Adipocyte (in vitro differentiated cells): ENCODE results near the gene CIP2A.

Experiments used
- DNase-seq: peaks from one replicate; pipeline ENCODE4 v3.0.0-alpha.2; 2015; ENCODE audit warnings: low read depth
- H3K27me3 ChIP-seq: replicated peaks from 2 replicates; pipeline ENCODE4 v1.7.0; 2013; ENCODE audit warnings: mild to moderate bottlenecking, low read length, moderate library complexity; ENCODE audit not compliant: control insufficient read depth, insufficient read depth
- H3K36me3 ChIP-seq: 2 replicates; pipeline ENCODE4 v1.7.0; 2013; ENCODE audit warnings: low read length, mild to moderate bottlenecking, moderate library complexity; ENCODE audit not compliant: control insufficient read depth, insufficient read depth, severe bottlenecking
- H3K4me1 ChIP-seq: 2 replicates; pipeline ENCODE4 v1.7.0; 2013; ENCODE audit warnings: mild to moderate bottlenecking, low read length, moderate library complexity; ENCODE audit not compliant: control insufficient read depth, insufficient read depth
- H3K4me3 ChIP-seq: 2 replicates; pipeline ENCODE4 v1.7.0; 2013; ENCODE audit warnings: mild to moderate bottlenecking, low read length, moderate library complexity
- H3K9ac ChIP-seq: 2 replicates; pipeline ENCODE4 v1.7.0; 2013; ENCODE audit warnings: mild to moderate bottlenecking, low read length, moderate library complexity
- H3K9me3 ChIP-seq: 2 replicates; pipeline ENCODE4 v1.7.0; 2013; ENCODE audit warnings: mild to moderate bottlenecking, low read length, moderate library complexity; ENCODE audit not compliant: control insufficient read depth

Gene CIP2A

GRCh38 chr3:108510496-108510895 lies 78.7 kb downstream of the CIP2A start, which contains the start of gene MYH15:
Gene MYH15, minus strand, starts transcription at chr3:108510596. Its CDS starts 66 bp downstream, at chr3:108510530.
- DNase-seq = no peak
- H3K27me3 ChIP-seq = no peaks in the 10 kb centered on the region
- H3K4me3 ChIP-seq = no peak within 1 kb of the TSS
- no peaks in the 10 kb centered on the region for H3K36me3 ChIP-seq
- no peaks in the 10 kb centered on the region for H3K9me3 ChIP-seq
- H3K9ac ChIP-seq = no peak within 1 kb of the TSS
- H3K4me1 ChIP-seq = no peaks in the 10 kb centered on the region

- no peaks in the 10 kb centered on the region for H3K9me3 ChIP-seq
- H3K27me3 ChIP-seq = no peaks in the 10 kb centered on the region
- H3K9ac ChIP-seq = no peak overlapping the region
- H3K4me3 ChIP-seq = no peak overlapping the region
- no peak for DNase-seq
- H3K4me1 ChIP-seq = no peaks in the 10 kb centered on the region
- H3K36me3 ChIP-seq = no peaks in the 10 kb centered on the region
Observed at GRCh38 chr3:108509871-108510270, 79.4 kb downstream of the CIP2A start.

- no peaks in the 10 kb centered on the region for H3K9me3 ChIP-seq
- H3K4me3 ChIP-seq = no peak overlapping the region
- DNase-seq = no peak
- H3K27me3 ChIP-seq = no peaks in the 10 kb centered on the region
- H3K36me3 ChIP-seq = no peaks in the 10 kb centered on the region
- no peak overlapping the region for H3K9ac ChIP-seq
- no peaks in the 10 kb centered on the region for H3K4me1 ChIP-seq
Observed at GRCh38 chr3:108509263-108509662, 80.0 kb downstream of the CIP2A start.

- no peak overlapping the region for H3K4me3 ChIP-seq
- no peaks in the 10 kb centered on the region for H3K4me1 ChIP-seq
- no peaks in the 10 kb centered on the region for H3K9me3 ChIP-seq
- no peaks in the 10 kb centered on the region for H3K27me3 ChIP-seq
- DNase-seq = no peak
- no peaks in the 10 kb centered on the region for H3K36me3 ChIP-seq
- no peak overlapping the region for H3K9ac ChIP-seq
Observed at GRCh38 chr3:108507902-108508301, 81.3 kb downstream of the CIP2A start.

GRCh38 chr3:108505811-108506210 lies 83.4 kb downstream of the CIP2A start:
- Histone ChIP-seq H3K4me3 (no peak overlapping the region), H3K9me3 (no peaks in the 10 kb centered on the region), H3K27me3 (no peaks in the 10 kb centered on the region), H3K36me3 (no peaks in the 10 kb centered on the region), H3K9ac (no peak overlapping the region), H3K4me1 (no peaks in the 10 kb centered on the region)
- DNase-seq = no peak

- no peak for DNase-seq
- H3K4me1 ChIP-seq = no peaks in the 10 kb centered on the region
- no peaks in the 10 kb centered on the region for H3K36me3 ChIP-seq
- H3K9me3 ChIP-seq = no peaks in the 10 kb centered on the region
- no peaks in the 10 kb centered on the region for H3K27me3 ChIP-seq
- no peak overlapping the region for H3K4me3 ChIP-seq
- H3K9ac ChIP-seq = no peak overlapping the region
Observed at GRCh38 chr3:108503722-108504121, 85.5 kb downstream of the CIP2A start.

- H3K9me3 ChIP-seq = no peaks in the 10 kb centered on the region
- no peaks in the 10 kb centered on the region for H3K4me1 ChIP-seq
- no peak overlapping the region for H3K9ac ChIP-seq
- no peaks in the 10 kb centered on the region for H3K36me3 ChIP-seq
- no peak overlapping the region for H3K4me3 ChIP-seq
- no peaks in the 10 kb centered on the region for H3K27me3 ChIP-seq
- DNase-seq = no peak
Observed at GRCh38 chr3:108501535-108501934, 87.7 kb downstream of the CIP2A start.

GRCh38 chr3:108500728-108501127 lies 88.5 kb downstream of the CIP2A start:
- H3K4me3 ChIP-seq = no peak overlapping the region
- DNase-seq = no peak
- H3K9ac ChIP-seq = no peak overlapping the region
- no peaks in the 10 kb centered on the region for H3K36me3 ChIP-seq
- H3K9me3 ChIP-seq = no peaks in the 10 kb centered on the region
- H3K4me1 ChIP-seq = no peaks in the 10 kb centered on the region
- H3K27me3 ChIP-seq = no peaks in the 10 kb centered on the region
